A549 (cell line): ENCODE measurements around the gene SIRT4.

Experiments
- CBX8 ChIP-seq: fragments of 200-600 bp; sonication (generic); IDR thresholded peaks from 2 replicates; pipeline ENCODE4 v1.6.1; 2016
- RAD21 ChIP-seq, 2 experiments: fragments of >200 bp in 1 of 2; sonication (Bioruptor Twin) in 1 of 2; formaldehyde crosslinking in 1 of 2; IDR thresholded peaks in 1 of 2; conservative IDR thresholded peaks in 1 of 2; 2 replicates in 1 of 2; 3 replicates in 1 of 2; pipeline ENCODE4 v1.6.1; 2012 to 2018; ENCODE audit warnings: inconsistent platforms in 1 of 2
- RFX5 ChIP-seq: fragments of 450-650 bp; IDR thresholded peaks from 2 replicates; pipeline ENCODE4 v1.7.1; 2014; ENCODE audit warnings: antibody characterized with exemption, mild to moderate bottlenecking, moderate library complexity
- RNF2 ChIP-seq: fragments of 200-600 bp; sonication (generic); IDR thresholded peaks from 2 replicates; pipeline ENCODE4 v1.6.1; 2016; ENCODE audit warnings: low read depth, mild to moderate bottlenecking, antibody characterized with exemption, moderate library complexity, borderline replicate concordance
- SMC3 ChIP-seq: fragments of >200 bp; sonication (Bioruptor Twin); formaldehyde crosslinking; IDR thresholded peaks from 3 replicates; pipeline ENCODE4 v1.6.1; 2018; ENCODE audit warnings: inconsistent platforms
- TF ChIP-seq, protein P1 (sequence below): fragments of >200 bp; sonication (Bioruptor Twin); formaldehyde crosslinking; IDR thresholded peaks from 3 replicates; pipeline ENCODE4 v1.5.1; 2016

DNA sequence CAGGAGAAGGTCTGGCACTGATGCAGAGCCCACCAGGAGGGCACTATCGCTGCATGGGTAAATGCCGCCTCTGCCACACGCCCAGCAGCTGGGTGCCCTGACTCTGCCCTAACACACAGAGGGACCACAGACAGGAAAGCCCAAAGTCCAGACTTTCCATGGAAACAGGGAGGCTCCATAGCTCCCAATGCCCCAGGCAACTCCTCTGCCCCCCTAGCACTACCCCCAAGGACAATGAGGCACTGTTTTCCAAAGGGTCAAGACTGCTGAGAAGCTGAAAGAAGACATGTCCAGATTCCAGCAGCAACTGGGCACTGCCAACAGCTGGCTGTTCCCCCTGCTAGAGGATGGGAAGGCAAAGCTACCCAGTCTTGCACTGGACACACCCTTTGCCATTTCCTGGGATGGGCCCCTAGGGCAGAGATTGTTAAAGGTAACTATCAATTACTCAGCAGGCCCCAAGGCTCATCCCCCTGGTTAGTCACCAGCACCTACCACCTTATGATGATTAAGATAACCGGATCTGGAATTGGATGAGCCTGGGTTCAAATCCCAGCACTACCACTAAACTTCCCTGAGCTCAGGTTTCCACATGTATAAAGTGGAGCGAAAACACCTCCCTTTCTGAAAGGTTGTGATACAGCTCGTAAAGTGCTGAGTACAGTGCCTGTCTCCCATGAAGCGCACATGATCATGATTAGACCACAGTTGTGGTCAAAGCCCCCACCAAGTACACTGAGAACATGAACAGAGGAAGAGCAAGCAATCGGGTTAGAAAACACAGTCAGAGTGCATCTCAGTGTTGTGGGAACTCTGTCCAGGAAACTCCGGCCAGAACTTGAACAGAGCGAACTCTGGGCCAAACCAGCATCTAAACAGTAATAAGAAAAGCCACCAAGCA lies 39.9 kb upstream of the SIRT4 start:
- TF ChIP-seq CBX8 = no peak
- no peak for TF ChIP-seq RFX5
- no peak for TF ChIP-seq RAD21 (conservative IDR thresholded peaks at IDR 0.05 in 1 of 2, IDR thresholded peaks at IDR 0.05 in 1 of 2)
- TF ChIP-seq, protein P1, sequence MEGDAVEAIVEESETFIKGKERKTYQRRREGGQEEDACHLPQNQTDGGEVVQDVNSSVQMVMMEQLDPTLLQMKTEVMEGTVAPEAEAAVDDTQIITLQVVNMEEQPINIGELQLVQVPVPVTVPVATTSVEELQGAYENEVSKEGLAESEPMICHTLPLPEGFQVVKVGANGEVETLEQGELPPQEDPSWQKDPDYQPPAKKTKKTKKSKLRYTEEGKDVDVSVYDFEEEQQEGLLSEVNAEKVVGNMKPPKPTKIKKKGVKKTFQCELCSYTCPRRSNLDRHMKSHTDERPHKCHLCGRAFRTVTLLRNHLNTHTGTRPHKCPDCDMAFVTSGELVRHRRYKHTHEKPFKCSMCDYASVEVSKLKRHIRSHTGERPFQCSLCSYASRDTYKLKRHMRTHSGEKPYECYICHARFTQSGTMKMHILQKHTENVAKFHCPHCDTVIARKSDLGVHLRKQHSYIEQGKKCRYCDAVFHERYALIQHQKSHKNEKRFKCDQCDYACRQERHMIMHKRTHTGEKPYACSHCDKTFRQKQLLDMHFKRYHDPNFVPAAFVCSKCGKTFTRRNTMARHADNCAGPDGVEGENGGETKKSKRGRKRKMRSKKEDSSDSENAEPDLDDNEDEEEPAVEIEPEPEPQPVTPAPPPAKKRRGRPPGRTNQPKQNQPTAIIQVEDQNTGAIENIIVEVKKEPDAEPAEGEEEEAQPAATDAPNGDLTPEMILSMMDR = no peak
- no peak for TF ChIP-seq SMC3
- no peak for TF ChIP-seq RNF2
